Measurements from ENCODE around the gene LRRC8E.

The LRRC8E gene

DNA sequence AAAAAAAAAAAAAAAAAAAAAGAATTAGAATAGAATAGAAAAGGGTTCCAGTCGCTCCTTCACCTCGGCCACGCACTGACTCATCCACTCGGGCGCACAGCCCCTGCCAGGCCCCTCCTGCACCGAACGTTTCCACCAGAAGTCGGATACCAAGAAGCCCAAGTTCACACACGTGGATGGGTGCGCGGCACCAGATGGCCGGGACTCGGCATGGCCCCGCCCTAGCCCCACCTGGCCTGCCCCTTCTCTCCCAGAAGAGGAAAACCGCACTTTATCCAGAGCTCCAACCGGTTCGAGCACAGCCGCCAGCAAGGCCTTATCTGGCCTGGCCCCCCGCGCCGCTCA, 20.0 kb upstream of the LRRC8E start:
- H3K4me1 ChIP-seq (ENCODE audit: control insufficient read depth in 2 of 2, insufficient read depth in 2 of 2, low read length in 2 of 2) = peaks cover 22 to 25% of the 10 kb centered on the region in 2 donors
- peak overlapping the region in 1 of 2 donors; percentile 59 for H3K9ac ChIP-seq (ENCODE audit: low read depth in 1 of 2, low read length in 2 of 2)
- peak overlapping the region; percentile 2 to 31 for H3K4me3 ChIP-seq (ENCODE audit: low read length in 2 of 2)
- peaks cover 22 to 30% of the 10 kb centered on the region in 2 donors for H3K27me3 ChIP-seq (ENCODE audit: control insufficient read depth in 2 of 2, insufficient read depth in 2 of 2, low read length in 2 of 2)
- no peaks in the 10 kb centered on the region for H3K36me3 ChIP-seq (ENCODE audit: control insufficient read depth in 2 of 2, insufficient read depth in 2 of 2, low read length in 2 of 2)
- H3K27ac ChIP-seq (ENCODE audit: low read depth in 2 of 2, low read length in 2 of 2) = no peak overlapping the region
- no peaks in the 10 kb centered on the region for H3K9me3 ChIP-seq (ENCODE audit: control insufficient read depth in 2 of 2, low read length in 2 of 2)

DNA sequence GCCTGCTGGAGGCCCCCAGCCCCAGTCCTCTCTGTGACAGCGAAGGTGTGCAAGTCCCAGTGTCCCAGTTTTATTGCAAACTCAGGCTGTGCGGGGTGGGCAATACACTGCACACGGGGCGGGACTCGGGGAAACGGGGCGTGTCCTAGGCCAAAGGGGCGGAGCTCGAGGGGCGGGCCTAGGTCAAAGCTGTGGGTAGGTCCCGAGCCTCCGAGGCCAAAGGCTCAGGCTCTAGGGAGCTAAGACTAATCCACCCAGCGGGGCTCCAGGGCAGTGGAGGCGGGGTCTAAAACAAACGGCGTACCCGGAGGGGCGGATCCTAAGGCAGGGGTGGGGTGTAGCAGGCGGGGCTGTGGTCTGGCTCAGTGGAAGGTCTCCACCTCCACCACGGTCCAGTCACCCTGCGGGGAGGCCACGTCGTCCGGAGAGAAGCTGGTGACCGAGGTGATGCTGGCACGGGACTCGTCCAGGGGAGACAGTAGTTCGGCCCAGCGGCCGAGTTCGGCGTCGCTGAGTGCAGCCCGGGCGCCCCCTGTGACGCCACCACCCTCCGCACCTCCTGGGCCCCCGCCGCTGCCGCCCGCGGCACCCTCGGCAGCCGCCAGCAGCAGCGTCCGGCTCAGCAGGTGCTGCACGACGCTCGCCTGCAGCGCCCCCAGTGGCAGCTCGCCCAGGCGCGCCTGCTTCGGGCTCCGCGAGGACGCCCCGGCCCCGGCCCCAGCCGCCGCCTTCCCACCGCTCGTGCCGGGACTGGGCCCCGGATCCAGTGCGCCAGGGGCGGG, 19.4 kb upstream of the LRRC8E start:
- Histone ChIP-seq H3K27me3 (ENCODE audit: control insufficient read depth in 2 of 2, insufficient read depth in 2 of 2, low read length in 2 of 2) (peaks cover 24 to 26% of the 10 kb centered on the region in 2 donors), H3K9me3 (ENCODE audit: control insufficient read depth in 2 of 2, low read length in 2 of 2) (no peaks in the 10 kb centered on the region), H3K4me1 (ENCODE audit: control insufficient read depth in 2 of 2, insufficient read depth in 2 of 2, low read length in 2 of 2) (peaks cover 22% of the 10 kb centered on the region in 2 donors), H3K4me3 (ENCODE audit: low read length in 2 of 2) (peak overlapping the region; percentile 64 to 66), H3K36me3 (ENCODE audit: control insufficient read depth in 2 of 2, insufficient read depth in 2 of 2, low read length in 2 of 2) (no peaks in the 10 kb centered on the region), H3K9ac (ENCODE audit: low read depth in 1 of 2, low read length in 2 of 2) (peak overlapping the region in 1 of 2 donors; percentile 59), H3K27ac (ENCODE audit: low read depth in 2 of 2, low read length in 2 of 2) (peak overlapping the region; percentile 42 to 68)

DNA sequence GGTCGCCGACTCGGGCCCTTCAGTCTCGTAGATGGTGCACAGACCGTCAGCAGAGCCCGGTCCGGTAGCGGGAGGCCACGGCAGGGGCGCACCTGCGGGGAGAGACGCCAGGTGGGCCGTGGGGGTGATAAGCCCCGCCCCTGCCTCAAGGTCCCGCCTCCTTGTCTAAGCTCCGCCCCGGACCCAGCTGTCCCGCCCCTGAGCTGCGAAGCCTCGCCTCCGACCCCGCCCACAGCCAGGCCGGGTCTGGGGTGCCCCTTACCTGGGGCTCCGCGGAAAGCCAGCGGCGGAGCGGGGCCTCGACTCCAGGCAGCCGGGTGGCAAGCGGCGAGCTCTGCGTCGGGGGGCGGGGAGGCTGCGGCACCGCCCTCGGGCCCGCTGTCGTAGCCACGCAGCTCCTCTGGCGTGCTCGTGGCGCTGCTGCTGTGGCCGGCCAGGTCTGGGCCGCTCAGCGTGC, 18.8 kb upstream of the LRRC8E start:
- Histone ChIP-seq H3K9me3 (ENCODE audit: control insufficient read depth in 2 of 2, low read length in 2 of 2) (no peaks in the 10 kb centered on the region), H3K4me3 (ENCODE audit: low read length in 2 of 2) (peak overlapping the region; percentile 48 to 66), H3K27ac (ENCODE audit: low read depth in 2 of 2, low read length in 2 of 2) (peak overlapping the region; percentile 42 to 68), H3K27me3 (ENCODE audit: control insufficient read depth in 2 of 2, insufficient read depth in 2 of 2, low read length in 2 of 2) (peaks cover 26 to 28% of the 10 kb centered on the region in 2 donors), H3K36me3 (ENCODE audit: control insufficient read depth in 2 of 2, insufficient read depth in 2 of 2, low read length in 2 of 2) (no peaks in the 10 kb centered on the region), H3K4me1 (ENCODE audit: control insufficient read depth in 2 of 2, insufficient read depth in 2 of 2, low read length in 2 of 2) (peaks cover 22 to 26% of the 10 kb centered on the region in 2 donors), H3K9ac (ENCODE audit: low read depth in 1 of 2, low read length in 2 of 2) (peak overlapping the region in 1 of 2 donors; percentile 48)

DNA sequence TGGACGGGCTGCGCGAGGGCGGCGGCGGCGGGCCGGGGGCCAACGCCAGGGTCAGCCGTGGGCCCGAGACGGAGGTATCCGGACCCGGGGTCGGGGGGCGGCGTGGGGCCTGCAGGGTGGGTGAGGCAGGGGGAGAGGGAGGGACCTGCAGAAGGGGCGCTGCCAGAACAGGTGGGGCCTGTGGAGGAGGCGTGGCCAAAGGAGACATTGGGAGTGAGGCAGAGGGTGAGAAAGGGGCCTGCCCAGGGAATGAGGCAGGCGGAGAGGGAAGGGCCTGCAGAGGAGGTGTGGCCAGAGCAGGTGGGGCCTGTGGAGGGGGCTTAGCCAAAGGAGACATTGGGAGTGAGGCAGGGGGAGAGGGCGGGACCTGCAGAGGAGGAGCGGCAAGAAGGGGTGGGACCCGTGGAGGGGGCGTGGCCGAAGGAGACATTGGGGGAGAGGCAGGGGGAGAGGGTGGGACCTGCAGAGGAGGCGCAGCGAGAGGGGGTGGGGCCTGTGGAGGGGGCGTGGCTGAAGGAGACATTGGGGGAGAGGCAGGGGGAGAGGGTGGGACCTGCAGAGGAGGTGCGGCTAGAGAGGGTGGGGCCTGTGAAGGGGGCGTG, 18.3 kb upstream of the LRRC8E start:
- H3K9ac ChIP-seq (ENCODE audit: low read depth in 1 of 2, low read length in 2 of 2) = no peak overlapping the region
- H3K27me3 ChIP-seq (ENCODE audit: control insufficient read depth in 2 of 2, insufficient read depth in 2 of 2, low read length in 2 of 2) = peaks cover 27 to 29% of the 10 kb centered on the region in 2 donors
- no peaks in the 10 kb centered on the region for H3K9me3 ChIP-seq (ENCODE audit: control insufficient read depth in 2 of 2, low read length in 2 of 2)
- H3K4me1 ChIP-seq (ENCODE audit: control insufficient read depth in 2 of 2, insufficient read depth in 2 of 2, low read length in 2 of 2) = peaks cover 22 to 27% of the 10 kb centered on the region in 2 donors
- no peaks in the 10 kb centered on the region for H3K36me3 ChIP-seq (ENCODE audit: control insufficient read depth in 2 of 2, insufficient read depth in 2 of 2, low read length in 2 of 2)
- H3K4me3 ChIP-seq (ENCODE audit: low read length in 2 of 2) = peak overlapping the region; percentile 48 to 66
- peak overlapping the region; percentile 42 to 68 for H3K27ac ChIP-seq (ENCODE audit: low read depth in 2 of 2, low read length in 2 of 2)

DNA sequence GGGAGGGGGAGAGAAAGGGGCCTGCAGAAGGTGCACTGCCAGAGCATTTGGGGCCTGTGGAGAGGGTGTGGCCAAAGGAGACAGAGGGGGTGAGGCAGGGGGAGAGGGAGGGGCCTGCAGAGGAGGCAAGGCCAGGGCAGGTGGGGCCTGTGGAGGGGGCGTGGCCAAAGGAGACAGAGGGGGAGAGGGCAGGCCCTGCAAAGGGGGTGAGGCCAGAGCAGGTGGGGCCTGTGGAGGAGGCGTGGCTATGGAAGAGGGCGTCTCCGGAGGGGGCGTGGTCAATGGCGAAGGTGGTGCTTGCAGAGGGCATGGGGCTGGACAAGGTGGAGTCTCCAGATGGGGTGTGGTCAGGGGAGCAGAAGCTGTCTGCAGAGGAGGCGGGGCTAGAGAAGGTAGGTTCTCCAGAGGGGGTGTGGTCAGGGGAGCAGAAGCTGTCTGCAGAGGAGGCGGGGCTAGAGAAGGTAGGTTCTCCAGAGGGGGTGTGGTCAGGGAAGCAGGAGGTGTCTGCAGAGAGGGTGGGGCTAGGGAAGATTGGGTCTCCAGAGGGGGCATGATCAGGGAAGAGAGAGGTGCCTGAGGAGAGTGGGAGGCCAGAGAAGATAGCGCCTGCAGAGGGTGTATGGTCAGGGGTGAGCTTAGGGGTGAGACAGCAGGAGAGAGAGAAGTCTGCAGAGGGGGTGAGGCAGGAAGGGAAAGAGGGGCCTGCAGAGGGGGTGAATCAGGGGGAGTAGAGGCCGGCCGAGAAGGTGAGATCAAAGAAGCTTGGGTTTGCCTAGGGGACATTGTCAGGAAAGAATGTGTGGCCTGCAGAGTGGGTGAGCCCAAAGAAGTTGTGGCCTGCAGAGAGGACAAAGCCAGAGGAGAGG, 17.5 kb upstream of the LRRC8E start:
- peak overlapping the region in 1 of 2 donors; percentile 65 for H3K27ac ChIP-seq (ENCODE audit: low read depth in 2 of 2, low read length in 2 of 2)
- no peak overlapping the region for H3K9ac ChIP-seq (ENCODE audit: low read depth in 1 of 2, low read length in 2 of 2)
- H3K9me3 ChIP-seq (ENCODE audit: control insufficient read depth in 2 of 2, low read length in 2 of 2) = no peaks in the 10 kb centered on the region
- H3K4me1 ChIP-seq (ENCODE audit: control insufficient read depth in 2 of 2, insufficient read depth in 2 of 2, low read length in 2 of 2) = peaks cover 22 to 27% of the 10 kb centered on the region in 2 donors
- H3K27me3 ChIP-seq (ENCODE audit: control insufficient read depth in 2 of 2, insufficient read depth in 2 of 2, low read length in 2 of 2) = peaks cover 22 to 24% of the 10 kb centered on the region in 2 donors
- no peak overlapping the region for H3K4me3 ChIP-seq (ENCODE audit: low read length in 2 of 2)
- H3K36me3 ChIP-seq (ENCODE audit: control insufficient read depth in 2 of 2, insufficient read depth in 2 of 2, low read length in 2 of 2) = no peaks in the 10 kb centered on the region

DNA sequence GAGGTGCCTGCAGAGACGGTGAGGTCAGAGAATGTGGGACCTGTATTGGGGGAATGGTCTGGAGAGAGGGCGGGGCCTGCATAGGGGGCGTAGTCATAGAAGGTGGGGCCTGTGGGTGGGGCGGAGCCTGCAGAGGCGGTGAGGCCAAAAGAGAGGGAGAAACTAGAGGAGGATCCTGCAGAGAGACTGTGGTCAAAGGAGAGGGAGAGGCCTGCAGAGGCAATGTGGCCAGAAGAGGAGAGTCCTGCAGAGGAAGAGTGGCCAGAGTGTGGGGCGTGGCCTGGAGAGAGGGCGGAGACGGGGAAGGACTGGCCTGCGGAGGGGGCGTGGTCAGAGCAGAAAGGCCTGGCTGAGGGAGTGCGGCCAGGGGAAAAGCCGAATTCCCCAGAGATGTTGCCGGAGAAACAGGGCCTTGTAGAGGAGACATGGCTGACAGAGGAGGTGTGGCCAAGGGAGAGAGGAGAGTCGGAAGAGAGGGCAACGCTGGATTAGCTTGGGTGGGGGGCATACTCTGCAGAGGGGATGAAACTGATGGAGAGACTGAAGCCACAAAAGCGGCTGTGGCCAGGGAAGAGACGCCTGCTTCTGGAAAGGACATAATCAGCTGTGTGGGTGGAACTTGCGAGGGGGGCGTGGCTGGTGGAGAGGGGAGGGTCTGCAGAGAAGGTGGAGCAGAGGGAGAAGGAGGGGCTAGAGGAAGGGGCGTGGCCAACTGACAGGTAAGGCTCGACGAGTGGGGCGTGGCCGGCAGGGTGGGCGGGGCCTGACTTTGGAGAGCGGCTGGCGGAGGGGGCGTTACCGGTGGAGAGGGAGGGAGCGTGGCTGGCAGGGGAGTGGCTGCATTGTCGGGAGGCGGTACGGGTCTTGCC, 16.6 kb upstream of the LRRC8E start:
- Histone ChIP-seq H3K27ac (ENCODE audit: low read depth in 2 of 2, low read length in 2 of 2) (peak overlapping the region; percentile 65), H3K36me3 (ENCODE audit: control insufficient read depth in 2 of 2, insufficient read depth in 2 of 2, low read length in 2 of 2) (no peaks in the 10 kb centered on the region), H3K27me3 (ENCODE audit: control insufficient read depth in 2 of 2, insufficient read depth in 2 of 2, low read length in 2 of 2) (peaks cover 19 to 22% of the 10 kb centered on the region in 2 donors), H3K4me1 (ENCODE audit: control insufficient read depth in 2 of 2, insufficient read depth in 2 of 2, low read length in 2 of 2) (peaks cover 22 to 27% of the 10 kb centered on the region in 2 donors), H3K9me3 (ENCODE audit: control insufficient read depth in 2 of 2, low read length in 2 of 2) (no peaks in the 10 kb centered on the region), H3K4me3 (ENCODE audit: low read length in 2 of 2) (peak overlapping the region; percentile 37 to 59), H3K9ac (ENCODE audit: low read depth in 1 of 2, low read length in 2 of 2) (peak overlapping the region in 1 of 2 donors; percentile 39)

DNA sequence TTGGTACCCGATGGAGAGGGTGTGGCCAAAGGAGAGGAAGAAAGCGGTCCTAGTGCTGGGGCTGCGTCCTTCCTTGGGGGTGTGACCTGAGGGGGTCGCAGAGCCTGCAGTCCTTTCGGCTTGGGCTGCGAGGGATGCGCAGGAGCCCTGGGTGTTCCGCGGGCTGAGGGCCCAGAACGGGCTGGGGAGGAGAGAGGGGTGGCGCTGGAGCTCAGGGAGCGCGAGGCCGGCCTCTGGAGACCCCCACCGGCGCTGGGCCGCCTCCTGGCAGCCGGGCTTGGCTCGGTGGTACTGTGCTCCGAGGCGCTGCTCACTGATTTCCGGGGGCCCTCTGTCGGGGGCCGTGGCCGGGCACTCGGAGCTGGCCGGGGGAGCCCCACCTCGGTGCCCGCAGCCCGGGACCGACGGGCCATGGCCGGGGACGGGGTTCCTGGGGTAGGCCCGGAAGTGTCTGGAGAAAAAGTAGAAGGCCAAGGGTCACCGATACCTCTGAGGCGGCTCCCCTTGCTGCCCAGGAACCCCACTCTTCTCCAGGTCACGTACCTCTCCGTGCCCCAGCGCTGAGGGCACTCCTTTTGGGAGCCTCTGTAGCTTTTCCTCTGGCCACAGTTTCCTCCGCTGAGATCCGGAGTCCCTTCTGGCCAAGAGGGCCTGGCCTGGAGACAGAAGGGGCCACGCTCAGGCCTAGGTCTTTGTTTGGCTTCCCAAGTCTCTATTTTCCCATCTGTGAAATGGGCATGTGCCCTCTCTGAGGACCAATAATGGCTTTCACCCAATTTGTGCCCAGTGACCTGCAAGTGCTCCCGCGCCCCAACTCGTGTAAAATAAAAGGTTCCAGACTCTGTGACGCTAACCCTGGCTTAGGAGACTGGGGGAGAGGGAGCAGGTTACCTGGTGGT, 15.8 kb upstream of the LRRC8E start:
- H3K9me3 ChIP-seq (ENCODE audit: control insufficient read depth in 2 of 2, low read length in 2 of 2) = no peaks in the 10 kb centered on the region
- H3K27ac ChIP-seq (ENCODE audit: low read depth in 2 of 2, low read length in 2 of 2) = no peak overlapping the region
- no peak overlapping the region for H3K4me3 ChIP-seq (ENCODE audit: low read length in 2 of 2)
- H3K36me3 ChIP-seq (ENCODE audit: control insufficient read depth in 2 of 2, insufficient read depth in 2 of 2, low read length in 2 of 2) = no peaks in the 10 kb centered on the region
- H3K9ac ChIP-seq (ENCODE audit: low read depth in 1 of 2, low read length in 2 of 2) = no peak overlapping the region
- H3K4me1 ChIP-seq (ENCODE audit: control insufficient read depth in 2 of 2, insufficient read depth in 2 of 2, low read length in 2 of 2) = peaks cover 22 to 27% of the 10 kb centered on the region in 2 donors
- H3K27me3 ChIP-seq (ENCODE audit: control insufficient read depth in 2 of 2, insufficient read depth in 2 of 2, low read length in 2 of 2) = peaks cover 13 to 19% of the 10 kb centered on the region in 2 donors

DNA sequence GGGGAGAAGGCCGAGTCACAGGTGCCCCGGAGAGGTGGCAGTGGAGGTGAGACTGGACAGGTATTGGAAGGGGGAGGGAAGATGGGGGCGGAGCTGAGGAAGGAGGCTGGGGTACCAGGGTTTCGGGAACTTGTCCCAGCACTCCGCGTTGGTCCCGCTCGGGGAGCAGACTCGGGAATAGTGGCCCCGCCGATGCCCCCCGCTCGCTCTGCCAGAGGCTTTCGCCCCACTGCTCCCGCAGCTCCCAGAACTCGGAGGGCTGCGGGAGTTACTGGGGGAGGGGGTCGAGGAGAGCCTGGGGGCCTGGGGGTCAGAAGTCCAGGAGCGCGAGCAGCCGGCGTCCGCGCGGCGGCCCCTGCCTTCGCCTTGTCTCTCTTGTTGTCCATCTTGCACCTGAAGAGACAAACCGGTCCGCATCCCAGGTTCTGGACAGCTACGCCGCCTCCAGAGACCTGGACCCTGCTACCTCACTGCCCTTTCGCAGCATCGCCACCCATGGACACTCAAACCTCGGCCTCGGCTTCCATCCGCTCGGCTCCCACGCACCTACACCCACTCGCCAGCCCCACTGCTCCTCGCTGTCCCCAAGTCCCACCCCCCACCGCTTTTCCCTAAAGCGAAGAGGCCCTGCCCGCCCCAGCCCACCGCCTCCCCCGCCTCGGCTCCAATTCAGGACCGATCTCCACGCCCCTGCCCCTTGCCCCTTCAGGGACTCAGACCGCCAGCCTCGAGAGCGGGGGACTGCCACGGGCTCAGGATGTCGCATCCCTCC, 14.8 kb upstream of the LRRC8E start:
- Histone ChIP-seq H3K36me3 (ENCODE audit: control insufficient read depth in 2 of 2, insufficient read depth in 2 of 2, low read length in 2 of 2) (no peaks in the 10 kb centered on the region), H3K4me3 (ENCODE audit: low read length in 2 of 2) (no peak overlapping the region), H3K9ac (ENCODE audit: low read depth in 1 of 2, low read length in 2 of 2) (no peak overlapping the region), H3K4me1 (ENCODE audit: control insufficient read depth in 2 of 2, insufficient read depth in 2 of 2, low read length in 2 of 2) (peaks cover 19 to 24% of the 10 kb centered on the region in 2 donors), H3K27me3 (ENCODE audit: control insufficient read depth in 2 of 2, insufficient read depth in 2 of 2, low read length in 2 of 2) (peaks cover 13 to 19% of the 10 kb centered on the region in 2 donors), H3K9me3 (ENCODE audit: control insufficient read depth in 2 of 2, low read length in 2 of 2) (no peaks in the 10 kb centered on the region), H3K27ac (ENCODE audit: low read depth in 2 of 2, low read length in 2 of 2) (no peak overlapping the region)
